ENCODE measurements around the gene SLC30A1. TPM values are rescaled to one million over a fixed set of nuclear protein-coding genes. Genes with fewer than 3 reads are reported as not detected.

The SLC30A1 gene
- total RNA-seq, 4 donors from 2014 or later: 8.3 to 12.4 (median 10.3) TPM

DNA sequence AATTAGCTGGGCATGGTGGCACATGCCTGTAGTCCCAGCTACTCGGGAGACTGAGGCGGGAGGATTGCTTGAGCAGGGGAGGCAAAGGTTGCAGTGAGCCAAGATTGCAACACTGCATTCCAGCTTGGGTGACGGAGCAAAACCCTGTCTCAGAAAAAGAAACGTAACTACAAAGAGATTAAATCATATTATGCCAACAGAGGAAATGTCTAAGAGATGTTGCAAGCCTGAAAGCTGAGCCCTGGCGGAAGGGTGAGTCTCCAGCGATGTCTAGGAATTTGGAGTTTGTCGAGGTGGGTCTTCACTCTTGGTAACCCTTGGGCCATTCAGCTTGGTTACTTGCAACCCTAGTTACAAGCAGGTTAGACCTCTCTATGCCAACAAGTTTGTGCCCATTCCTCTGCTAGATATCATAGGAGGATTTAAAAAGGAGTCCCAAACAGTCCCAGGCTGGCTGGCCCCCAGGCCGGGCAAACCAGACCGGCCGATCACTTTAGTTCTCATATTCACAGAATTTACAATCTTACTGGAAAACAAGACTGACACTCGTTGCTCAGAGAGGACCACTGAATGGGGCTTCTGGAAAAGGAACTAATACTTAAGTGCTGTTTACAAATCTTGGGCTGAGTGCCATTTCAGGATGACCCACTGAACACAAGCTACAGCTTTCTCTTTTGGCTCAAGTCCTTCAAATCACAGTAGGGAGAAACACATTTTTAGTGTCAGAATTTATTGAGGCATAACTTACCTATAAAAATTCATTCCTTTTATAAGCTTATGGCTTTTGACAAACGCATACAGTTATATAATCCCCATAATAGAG is 27.1 kb downstream of the SLC30A1 start:
- no peak overlapping the region for H3K4me3 ChIP-seq
- H3K27me3 ChIP-seq: no peaks in the 10 kb centered on the region
- H3K9me3 ChIP-seq: no peaks in the 10 kb centered on the region
- TF ChIP-seq, protein P1, sequence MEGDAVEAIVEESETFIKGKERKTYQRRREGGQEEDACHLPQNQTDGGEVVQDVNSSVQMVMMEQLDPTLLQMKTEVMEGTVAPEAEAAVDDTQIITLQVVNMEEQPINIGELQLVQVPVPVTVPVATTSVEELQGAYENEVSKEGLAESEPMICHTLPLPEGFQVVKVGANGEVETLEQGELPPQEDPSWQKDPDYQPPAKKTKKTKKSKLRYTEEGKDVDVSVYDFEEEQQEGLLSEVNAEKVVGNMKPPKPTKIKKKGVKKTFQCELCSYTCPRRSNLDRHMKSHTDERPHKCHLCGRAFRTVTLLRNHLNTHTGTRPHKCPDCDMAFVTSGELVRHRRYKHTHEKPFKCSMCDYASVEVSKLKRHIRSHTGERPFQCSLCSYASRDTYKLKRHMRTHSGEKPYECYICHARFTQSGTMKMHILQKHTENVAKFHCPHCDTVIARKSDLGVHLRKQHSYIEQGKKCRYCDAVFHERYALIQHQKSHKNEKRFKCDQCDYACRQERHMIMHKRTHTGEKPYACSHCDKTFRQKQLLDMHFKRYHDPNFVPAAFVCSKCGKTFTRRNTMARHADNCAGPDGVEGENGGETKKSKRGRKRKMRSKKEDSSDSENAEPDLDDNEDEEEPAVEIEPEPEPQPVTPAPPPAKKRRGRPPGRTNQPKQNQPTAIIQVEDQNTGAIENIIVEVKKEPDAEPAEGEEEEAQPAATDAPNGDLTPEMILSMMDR (IDR thresholded peaks at IDR 0.05): no peak
- no peak for TF ChIP-seq POLR2A (IDR thresholded peaks at IDR 0.05)
- H3K36me3 ChIP-seq: no peaks in the 10 kb centered on the region
- intact Hi-C loops (cut with DNase I): no loop called here
- no peaks in the 10 kb centered on the region for H3K4me1 ChIP-seq
- no peak for DNase-seq
- WGBS, 2 donors: 50 to 52% methylated on average over 8 to 12 of the region's 12 CpGs
- H3K27ac ChIP-seq: no peak overlapping the region

DNA sequence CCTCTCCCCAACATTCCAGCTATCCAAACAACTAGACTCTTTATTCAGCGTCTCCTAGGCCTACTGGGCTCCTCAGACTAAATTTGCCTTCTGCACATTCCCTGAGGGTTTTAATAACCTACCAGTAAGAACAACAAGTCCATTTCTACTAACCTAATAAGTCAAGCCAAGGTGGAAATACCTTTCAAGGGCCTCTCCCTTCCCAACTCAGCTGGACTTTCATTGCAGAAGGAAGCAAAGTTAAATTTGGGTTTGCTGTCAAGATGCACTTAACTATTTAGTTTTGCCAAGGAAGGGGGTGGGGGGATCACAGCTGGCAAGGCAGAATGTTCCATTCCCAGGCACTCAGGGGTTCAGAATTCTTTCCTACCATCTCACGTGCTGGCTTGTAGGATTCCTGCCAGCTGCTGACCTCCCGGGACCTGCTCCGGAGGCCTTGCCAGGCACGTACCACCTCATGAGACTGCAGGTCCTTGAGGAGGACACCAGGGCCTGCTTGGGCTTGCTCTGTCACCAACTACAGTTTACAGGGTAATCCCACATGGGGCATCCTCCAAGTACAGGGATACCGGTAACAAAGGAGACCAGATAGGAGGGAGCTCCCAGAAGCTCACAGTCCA is 29.8 kb downstream of the SLC30A1 start:
- H3K27me3 ChIP-seq: no peaks in the 10 kb centered on the region
- no peaks in the 10 kb centered on the region for H3K36me3 ChIP-seq
- intact Hi-C loops (cut with DNase I): no loop called here
- no peaks in the 10 kb centered on the region for H3K4me1 ChIP-seq
- TF ChIP-seq POLR2A (IDR thresholded peaks at IDR 0.05): no peak
- TF ChIP-seq, protein P1 (IDR thresholded peaks at IDR 0.05): no peak
- no peaks in the 10 kb centered on the region for H3K9me3 ChIP-seq
- DNase-seq: no peak
- H3K27ac ChIP-seq: no peak overlapping the region
- no peak overlapping the region for H3K4me3 ChIP-seq
- 79 to 89% methylated on average over 4 to 6 of the region's 6 CpGs for WGBS, 2 donors

DNA sequence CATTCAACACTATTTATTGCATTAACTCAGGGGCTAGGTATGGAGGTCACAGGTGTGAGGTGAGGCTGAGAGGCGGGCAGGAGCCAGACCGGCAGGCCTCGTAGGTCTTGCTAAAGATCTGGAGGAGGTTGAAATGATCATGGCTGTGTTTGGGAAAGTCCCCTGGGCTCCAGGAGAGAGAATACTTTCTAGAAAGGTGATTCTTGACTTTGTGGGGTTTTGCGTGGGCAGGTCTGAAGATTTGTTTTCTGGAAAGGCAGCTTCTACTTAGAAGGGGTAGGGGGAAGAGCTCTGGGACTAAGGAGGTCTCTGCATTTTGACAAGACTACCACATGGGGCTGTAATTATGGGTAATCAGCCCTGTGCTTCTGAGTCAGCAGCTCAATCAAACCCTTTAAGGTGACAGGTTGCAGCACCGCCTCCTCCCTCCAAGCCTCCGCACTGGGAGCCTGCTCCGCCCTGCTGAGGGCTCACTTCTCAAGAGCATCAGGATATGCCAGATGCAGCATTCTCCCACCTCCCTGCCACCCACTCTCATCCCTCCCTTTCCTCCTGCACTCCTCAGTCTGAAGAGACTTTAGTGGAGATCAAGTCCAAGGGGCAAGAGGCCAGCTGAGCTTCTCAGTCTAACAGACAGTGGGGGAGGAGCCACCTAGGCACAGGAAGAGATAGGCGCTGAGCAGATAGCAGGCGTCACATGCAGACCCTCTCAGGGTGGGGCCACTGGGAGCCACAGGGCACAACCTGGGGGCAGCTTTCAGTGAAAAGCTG is 30.5 kb downstream of the SLC30A1 start:
- Histone ChIP-seq H3K27ac (no peak overlapping the region), H3K36me3 (no peaks in the 10 kb centered on the region), H3K4me1 (peaks cover 0 to under 1% (median 0%) of the 10 kb centered on the region in 3 donors), H3K4me3 (no peak overlapping the region), H3K27me3 (no peaks in the 10 kb centered on the region), H3K9me3 (no peaks in the 10 kb centered on the region)
- TF ChIP-seq, protein P1 (IDR thresholded peaks at IDR 0.05): no peak
- no peak for TF ChIP-seq POLR2A (IDR thresholded peaks at IDR 0.05)
- no peak for DNase-seq
- WGBS, 2 donors: 63 to 74% methylated on average over 3 to 9 of the region's 9 CpGs
- intact Hi-C loops (cut with DNase I): no loop called here

DNA sequence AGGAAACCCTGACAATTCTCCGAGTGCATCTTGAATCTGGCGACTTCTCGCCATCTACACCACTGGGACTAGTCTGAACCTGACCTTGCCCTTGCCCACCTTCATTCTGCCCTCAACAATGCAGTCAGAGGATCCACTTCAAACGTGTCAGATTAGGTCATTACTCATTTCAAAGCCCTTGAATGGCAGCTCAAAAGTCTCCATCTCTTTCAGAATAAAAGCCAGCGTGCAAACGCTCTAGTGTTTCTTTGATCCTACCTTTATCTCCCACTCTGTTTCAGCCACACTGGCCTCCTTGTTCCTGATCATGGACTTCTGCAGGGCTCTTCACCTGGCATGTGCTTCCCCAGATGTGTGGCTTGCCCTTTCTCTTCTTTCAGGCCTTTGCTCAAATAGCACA is 31.3 kb downstream of the SLC30A1 start:
- H3K4me1 ChIP-seq: peaks cover 0 to 8% (median 4%) of the 10 kb centered on the region in 3 donors
- intact Hi-C loops (cut with DNase I): no loop called here
- H3K9me3 ChIP-seq: no peaks in the 10 kb centered on the region
- H3K4me3 ChIP-seq: no peak overlapping the region
- no peak for DNase-seq
- 64 to 69% methylated on average over 6 of the region's 6 CpGs for WGBS, 2 donors
- no peak overlapping the region for H3K27ac ChIP-seq
- H3K36me3 ChIP-seq: no peaks in the 10 kb centered on the region
- H3K27me3 ChIP-seq: no peaks in the 10 kb centered on the region
- TF ChIP-seq, protein P1 (IDR thresholded peaks at IDR 0.05): no peak
- no peak for TF ChIP-seq POLR2A (IDR thresholded peaks at IDR 0.05)

DNA sequence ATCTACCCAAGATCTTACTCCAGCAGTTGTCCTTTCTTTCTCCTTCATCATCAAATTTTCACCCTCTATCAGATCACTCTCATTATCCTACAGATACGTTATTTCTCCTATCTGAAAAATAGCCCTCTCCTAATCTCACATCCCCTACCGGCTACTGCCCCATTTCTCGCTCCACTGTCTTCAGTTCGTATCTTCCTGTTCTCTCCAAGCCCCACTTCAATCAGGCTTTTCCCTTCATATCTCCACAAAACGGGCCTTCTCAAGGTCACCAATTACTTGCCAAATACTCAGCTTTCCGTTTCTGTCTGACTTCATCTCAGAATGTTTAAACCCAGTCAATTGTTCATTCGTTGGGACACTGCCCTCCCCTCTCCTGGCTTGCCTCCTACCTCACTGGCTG is 32.4 kb downstream of the SLC30A1 start:
- no peak overlapping the region for H3K27ac ChIP-seq
- no peaks in the 10 kb centered on the region for H3K36me3 ChIP-seq
- H3K4me3 ChIP-seq: no peak overlapping the region
- TF ChIP-seq, protein P1 (IDR thresholded peaks at IDR 0.05): no peak
- no peak for TF ChIP-seq POLR2A (IDR thresholded peaks at IDR 0.05)
- H3K4me1 ChIP-seq: peaks cover 0 to 20% (median 4%) of the 10 kb centered on the region in 3 donors
- 82% methylated on average over 7 of the region's 7 CpGs for WGBS, 2 donors
- intact Hi-C loops (cut with DNase I): no loop called here
- no peaks in the 10 kb centered on the region for H3K27me3 ChIP-seq
- H3K9me3 ChIP-seq: no peaks in the 10 kb centered on the region
- no peak for DNase-seq

Measured in esophagus squamous epithelium (tissue), 5 donors.